KMS-11 (cell line): ENCODE results near the gene UNC93B1.
"Not testable (repeated sequence)": the region's sequence is repeated elsewhere in the genome, so short reads cannot be mapped to it uniquely, and the experiment has no call there.

ENCODE experiments used
- H2AFZ ChIP-seq: fragments of 200-600 bp; sonication (generic); 2 replicates; pipeline ENCODE4 v1.6.1; 2016; ENCODE audit warnings: antibody characterized with exemption, mixed run types, low read depth
- H3K27ac ChIP-seq: fragments of 200-600 bp; sonication (generic); 2 replicates; pipeline ENCODE4 v1.6.1; 2016; ENCODE audit warnings: mild to moderate bottlenecking, mixed run types
- H3K27me3 ChIP-seq: fragments of 200-600 bp; sonication (generic); 2 replicates; pipeline ENCODE4 v1.6.1; 2017; ENCODE audit warnings: mild to moderate bottlenecking, low read depth, mixed run types, moderate library complexity; ENCODE audit not compliant: insufficient read depth
- H3K36me3 ChIP-seq: fragments of 200-600 bp; sonication (generic); 2 replicates; pipeline ENCODE4 v1.6.1; 2017; ENCODE audit warnings: mild to moderate bottlenecking, mixed run types; ENCODE audit not compliant: insufficient read depth
- H3K4me1 ChIP-seq: fragments of 200-600 bp; sonication (generic); 2 replicates; pipeline ENCODE4 v1.6.1; 2016; ENCODE audit warnings: mild to moderate bottlenecking, low read depth, mixed run types; ENCODE audit not compliant: poor library complexity, severe bottlenecking
- H3K4me2 ChIP-seq: fragments of 200-600 bp; sonication (generic); 2 replicates; pipeline ENCODE4 v1.7.0; 2016; ENCODE audit warnings: mild to moderate bottlenecking, mixed run types
- H3K4me3 ChIP-seq: fragments of 200-600 bp; sonication (generic); IDR thresholded peaks from 2 replicates; pipeline ENCODE4 v1.6.1; 2017; ENCODE audit warnings: low read depth, low read length, mixed read lengths; ENCODE audit not compliant: insufficient read depth
- H3K79me2 ChIP-seq: fragments of 200-600 bp; sonication (generic); 2 replicates; pipeline ENCODE4 v1.6.1; 2016; ENCODE audit warnings: low read depth, mixed run types; ENCODE audit not compliant: insufficient read depth
- H3K9ac ChIP-seq: fragments of 200-600 bp; sonication (generic); 2 replicates; pipeline ENCODE4 v1.6.1; 2016; ENCODE audit warnings: mild to moderate bottlenecking, mixed run types
- H4K20me1 ChIP-seq: fragments of 200-600 bp; sonication (generic); 2 replicates; pipeline ENCODE4 v1.6.1; 2016; ENCODE audit warnings: mild to moderate bottlenecking, mixed run types; ENCODE audit not compliant: insufficient read depth
- TF ChIP-seq, protein P1 (sequence below): fragments of 200-600 bp; sonication (generic); conservative IDR thresholded peaks from 2 replicates; pipeline ENCODE4 v1.6.1; 2017; ENCODE audit warnings: low read depth, mild to moderate bottlenecking, antibody characterized with exemption, low read length, moderate library complexity, mixed read lengths

UNC93B1 gene

DNA sequence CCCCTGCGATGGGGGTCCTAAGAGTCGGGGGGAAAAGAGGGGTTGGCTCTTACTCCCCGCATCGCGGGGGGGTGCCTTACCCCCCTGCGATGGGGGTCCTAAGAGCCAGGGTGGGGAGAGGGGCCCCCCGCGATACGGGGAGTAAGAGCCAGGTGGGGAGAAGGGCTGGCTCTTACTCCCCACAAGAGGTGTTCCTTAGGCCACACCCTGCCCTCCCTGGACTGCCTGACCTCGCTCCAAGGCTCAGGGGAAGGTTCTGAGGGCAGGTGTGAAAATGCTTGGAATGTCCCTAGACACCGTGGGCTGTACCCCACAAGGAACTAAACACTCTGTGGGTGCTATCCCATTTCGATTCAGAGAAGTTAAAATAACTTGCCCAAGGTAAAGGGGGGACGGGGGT lies 7.8 kb downstream of the UNC93B1 start:
- no peaks in the 10 kb centered on the region for H4K20me1 ChIP-seq
- peak overlapping the region; percentile 56 for H3K4me2 ChIP-seq

DNA sequence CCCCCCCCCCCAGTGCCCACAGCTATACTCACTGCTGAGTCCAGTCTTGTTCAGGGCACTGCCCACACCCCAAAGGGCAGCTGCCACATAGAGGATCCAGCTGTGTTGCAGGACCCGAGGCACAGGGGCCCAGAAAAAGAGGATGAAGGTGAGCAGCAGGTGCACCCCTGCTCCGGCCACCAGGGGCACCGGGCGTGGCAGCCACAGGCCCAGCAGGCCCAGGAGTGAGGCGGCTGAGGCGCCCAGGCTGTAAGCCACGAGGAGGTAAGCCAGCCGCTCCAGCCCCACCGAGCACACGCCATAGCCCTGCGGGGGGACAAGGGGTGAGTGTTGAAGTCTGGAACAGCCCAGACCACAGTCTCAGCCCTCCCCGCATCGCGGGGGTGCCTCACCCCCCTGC lies 8.3 kb downstream of the UNC93B1 start:
- H3K79me2 ChIP-seq, H3K27ac ChIP-seq, H3K9ac ChIP-seq, H3K36me3 ChIP-seq, H3K4me2 ChIP-seq, H3K4me3 ChIP-seq, H2AFZ ChIP-seq, H3K27me3 ChIP-seq, H4K20me1 ChIP-seq: not testable (repeated sequence)
- peaks cover 66% of the 10 kb centered on the region for H3K4me1 ChIP-seq

More for the DNA sequence above, 7.8 kb downstream of the UNC93B1 start:
- TF ChIP-seq, protein P1, sequence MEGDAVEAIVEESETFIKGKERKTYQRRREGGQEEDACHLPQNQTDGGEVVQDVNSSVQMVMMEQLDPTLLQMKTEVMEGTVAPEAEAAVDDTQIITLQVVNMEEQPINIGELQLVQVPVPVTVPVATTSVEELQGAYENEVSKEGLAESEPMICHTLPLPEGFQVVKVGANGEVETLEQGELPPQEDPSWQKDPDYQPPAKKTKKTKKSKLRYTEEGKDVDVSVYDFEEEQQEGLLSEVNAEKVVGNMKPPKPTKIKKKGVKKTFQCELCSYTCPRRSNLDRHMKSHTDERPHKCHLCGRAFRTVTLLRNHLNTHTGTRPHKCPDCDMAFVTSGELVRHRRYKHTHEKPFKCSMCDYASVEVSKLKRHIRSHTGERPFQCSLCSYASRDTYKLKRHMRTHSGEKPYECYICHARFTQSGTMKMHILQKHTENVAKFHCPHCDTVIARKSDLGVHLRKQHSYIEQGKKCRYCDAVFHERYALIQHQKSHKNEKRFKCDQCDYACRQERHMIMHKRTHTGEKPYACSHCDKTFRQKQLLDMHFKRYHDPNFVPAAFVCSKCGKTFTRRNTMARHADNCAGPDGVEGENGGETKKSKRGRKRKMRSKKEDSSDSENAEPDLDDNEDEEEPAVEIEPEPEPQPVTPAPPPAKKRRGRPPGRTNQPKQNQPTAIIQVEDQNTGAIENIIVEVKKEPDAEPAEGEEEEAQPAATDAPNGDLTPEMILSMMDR = no peak
- H3K4me3 ChIP-seq = no peak overlapping the region
- no peak overlapping the region for H3K27ac ChIP-seq
- H3K4me1 ChIP-seq = peaks cover 69% of the 10 kb centered on the region
- no peak overlapping the region for H2AFZ ChIP-seq
- no peaks in the 10 kb centered on the region for H3K27me3 ChIP-seq
- no peaks in the 10 kb centered on the region for H3K79me2 ChIP-seq
- H3K9ac ChIP-seq = no peak overlapping the region
- no peaks in the 10 kb centered on the region for H3K36me3 ChIP-seq

DNA sequence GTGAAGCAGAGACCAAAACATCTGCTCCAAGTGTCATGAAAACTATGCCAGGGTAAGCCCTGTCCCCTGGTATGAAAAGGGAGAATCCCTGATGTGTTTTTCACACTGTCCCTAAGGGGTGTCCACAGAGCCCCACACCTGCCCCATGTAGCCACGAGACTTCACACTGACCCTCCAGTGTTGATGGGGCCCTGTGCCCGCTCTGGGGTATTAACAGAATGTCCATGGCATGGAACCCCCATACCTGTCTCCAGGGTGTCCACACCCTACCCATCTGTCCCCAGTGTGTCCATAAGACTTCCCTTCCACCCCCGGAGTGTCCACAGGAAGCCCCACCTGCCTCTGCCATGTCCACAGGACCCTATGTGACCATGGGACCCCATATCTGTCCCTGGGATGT lies 8.8 kb downstream of the UNC93B1 start:
- H2AFZ ChIP-seq, H3K9ac ChIP-seq, H3K4me2 ChIP-seq, H3K36me3 ChIP-seq, H3K27ac ChIP-seq, H4K20me1 ChIP-seq, H3K79me2 ChIP-seq, H3K27me3 ChIP-seq, H3K4me3 ChIP-seq: not testable (repeated sequence)
- peaks cover 61% of the 10 kb centered on the region for H3K4me1 ChIP-seq

DNA sequence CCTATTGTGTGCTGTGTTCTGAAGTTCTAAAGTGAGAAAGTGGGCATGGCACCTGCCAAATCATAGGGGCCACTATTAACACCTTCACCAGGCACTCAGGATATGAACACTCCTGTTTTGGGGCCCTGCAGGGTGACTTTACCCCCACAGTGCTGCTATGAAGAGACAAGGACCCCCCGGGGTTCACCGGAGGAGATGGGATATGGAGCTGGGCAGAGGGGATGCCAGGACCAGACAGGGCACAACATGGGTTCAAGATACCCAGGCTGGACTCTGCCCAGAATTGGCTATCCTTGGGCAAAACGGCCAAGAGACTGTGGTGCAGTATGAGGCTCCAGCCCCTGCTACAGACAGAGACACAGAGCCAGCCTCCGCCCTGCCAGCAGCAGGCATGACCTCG lies 9.5 kb downstream of the UNC93B1 start:
- not testable (repeated sequence) for H2AFZ ChIP-seq, H3K79me2 ChIP-seq, H3K36me3 ChIP-seq, H3K4me3 ChIP-seq, H3K27me3 ChIP-seq, H4K20me1 ChIP-seq
- Histone ChIP-seq H3K9ac (peak overlapping the region; percentile 31; the same call in 1 of the 2 replicates), H3K27ac (peak overlapping the region; percentile 79), H3K4me2 (peak overlapping the region; percentile 49), H3K4me1 (peaks cover 54% of the 10 kb centered on the region)

DNA sequence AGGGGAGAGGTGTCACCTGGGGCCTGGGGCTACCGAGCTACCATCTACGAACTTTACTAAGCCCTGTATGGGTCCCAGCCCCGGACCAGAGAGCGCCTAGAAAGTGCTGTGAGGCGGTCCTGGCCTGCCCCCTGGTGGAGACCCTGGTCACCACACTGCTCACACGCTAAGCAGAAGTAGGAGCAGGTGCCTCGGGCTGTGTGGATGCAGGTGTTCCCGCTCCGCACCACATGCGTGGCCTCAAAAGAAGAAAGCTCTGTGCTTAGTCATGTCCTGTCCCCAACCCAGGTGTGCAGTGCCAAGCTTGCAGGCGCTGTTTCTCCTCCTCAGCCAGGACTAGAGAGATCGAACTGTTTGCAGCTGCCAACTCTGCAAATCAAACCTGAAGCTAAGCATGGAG lies 10.1 kb downstream of the UNC93B1 start:
- TF ChIP-seq, protein P1 = peak; percentile 59
- not testable (repeated sequence) for H2AFZ ChIP-seq, H3K4me3 ChIP-seq, H3K36me3 ChIP-seq, H3K79me2 ChIP-seq, H3K27me3 ChIP-seq, H4K20me1 ChIP-seq
- Histone ChIP-seq H3K27ac (peak overlapping the region; percentile 79), H3K4me1 (peaks cover 48% of the 10 kb centered on the region), H3K4me2 (peak overlapping the region; percentile 49), H3K9ac (peak overlapping the region; percentile 31; the same call in 1 of the 2 replicates)

DNA sequence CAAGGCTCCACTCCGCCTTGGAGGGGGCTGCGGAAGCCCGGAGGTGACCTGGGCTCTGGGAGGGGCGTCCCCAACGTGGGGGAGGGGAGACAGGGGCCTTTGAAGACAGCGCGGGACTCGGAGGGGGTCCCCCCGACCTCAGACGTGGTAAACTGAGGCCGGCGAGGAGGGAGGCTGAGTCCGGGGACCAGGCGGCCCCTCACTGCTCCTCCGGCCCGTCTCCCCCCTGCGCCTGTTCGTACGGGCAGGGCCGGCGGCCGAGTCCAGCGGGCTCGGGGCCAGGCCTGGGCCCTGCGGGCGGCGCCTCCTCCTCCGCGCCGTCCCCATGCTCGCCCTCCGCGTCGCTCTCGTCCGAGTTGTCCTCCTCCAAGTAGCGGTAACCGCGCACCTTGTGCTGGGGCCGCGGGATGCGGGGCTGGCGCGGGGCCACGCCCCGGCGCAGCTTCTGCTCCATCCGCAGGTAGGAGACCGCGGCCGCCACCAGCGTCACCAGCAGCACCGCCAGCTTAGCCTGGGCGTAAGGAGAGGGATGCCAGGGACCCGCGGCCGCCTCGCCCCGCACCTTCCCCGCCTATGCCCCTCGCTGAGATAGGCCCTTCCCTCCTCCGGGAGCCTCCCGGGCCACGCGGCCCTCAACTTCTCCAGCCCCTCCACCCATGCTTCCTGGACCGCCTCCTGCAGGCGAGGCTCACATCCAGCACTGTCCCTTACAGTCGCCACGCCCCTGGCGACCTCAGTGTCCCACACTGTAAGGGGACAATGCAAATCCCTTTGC lies 12.4 kb downstream of the UNC93B1 start:
- not testable (repeated sequence) for H3K27me3 ChIP-seq, H3K79me2 ChIP-seq, H4K20me1 ChIP-seq, H3K27ac ChIP-seq, H2AFZ ChIP-seq, H3K9ac ChIP-seq, H3K4me3 ChIP-seq, H3K36me3 ChIP-seq, H3K4me2 ChIP-seq
- H3K4me1 ChIP-seq = peaks cover 26% of the 10 kb centered on the region

DNA sequence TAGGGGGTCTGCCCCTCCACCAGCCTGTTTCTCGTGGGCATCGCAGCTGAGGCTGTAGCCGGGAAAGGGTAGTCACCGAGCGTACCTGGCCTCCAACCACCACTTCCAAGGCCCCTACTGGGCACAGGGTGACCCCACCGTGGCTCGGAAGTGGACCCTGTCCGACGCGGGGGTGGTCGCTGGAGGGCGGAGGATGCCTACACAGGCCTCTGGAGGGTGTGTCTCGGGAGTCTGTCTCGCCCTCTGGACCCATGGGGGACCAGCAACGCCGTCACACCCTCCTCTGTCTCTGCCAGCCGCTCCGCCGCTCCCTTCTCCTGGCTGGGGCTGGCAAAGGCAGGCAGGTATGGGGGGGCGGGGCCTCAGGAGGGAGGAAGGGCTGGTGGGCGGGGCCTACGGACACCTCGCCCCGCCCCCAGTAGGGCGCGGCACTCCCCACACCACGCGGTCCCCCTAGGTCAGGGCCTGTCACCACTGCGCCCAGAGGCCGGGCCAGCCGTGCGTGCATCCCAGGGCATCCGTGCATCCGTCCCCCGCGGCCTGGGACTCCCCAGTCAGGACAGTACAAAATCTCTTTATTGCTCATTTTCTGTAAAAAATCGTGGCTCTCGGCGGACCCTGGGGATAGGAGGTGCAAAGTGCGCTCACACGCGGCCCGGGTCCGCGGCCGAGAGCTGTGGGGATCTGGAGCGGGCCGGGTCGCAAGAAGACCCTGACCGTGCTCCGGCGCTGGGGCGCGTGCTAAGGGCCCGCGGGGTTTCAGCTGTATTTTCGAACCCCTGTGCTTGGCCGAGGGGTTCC lies 13.2 kb downstream of the UNC93B1 start:
- H2AFZ ChIP-seq, H3K4me2 ChIP-seq, H3K27ac ChIP-seq, H3K4me3 ChIP-seq, H3K79me2 ChIP-seq, H3K27me3 ChIP-seq, H4K20me1 ChIP-seq, H3K9ac ChIP-seq, H3K36me3 ChIP-seq: not testable (repeated sequence)
- peaks cover 18% of the 10 kb centered on the region for H3K4me1 ChIP-seq

DNA sequence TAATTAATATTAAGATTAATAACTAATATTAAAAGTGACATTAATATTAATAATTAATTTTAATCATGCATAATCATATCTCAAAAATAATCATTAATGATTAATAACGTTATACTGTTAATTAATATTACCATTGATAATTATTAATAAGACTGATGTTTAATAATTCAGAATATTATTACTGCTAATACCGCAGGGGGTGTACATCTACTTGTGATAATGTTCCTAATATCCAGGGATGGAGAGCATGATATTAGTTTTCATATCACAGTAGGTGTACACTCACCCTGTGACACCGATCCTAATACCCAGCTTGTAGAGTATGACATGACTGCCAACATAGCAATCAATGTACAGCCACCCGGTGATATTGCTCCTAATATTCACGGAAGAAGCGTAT lies 18.6 kb downstream of the UNC93B1 start:
- H3K79me2 ChIP-seq, H3K9ac ChIP-seq, H2AFZ ChIP-seq, H3K4me2 ChIP-seq, H3K4me3 ChIP-seq, H4K20me1 ChIP-seq, H3K4me1 ChIP-seq, H3K36me3 ChIP-seq, H3K27me3 ChIP-seq, H3K27ac ChIP-seq: not testable (repeated sequence)
